Neural cell (in vitro differentiated cells): ENCODE data around the gene AUNIP. TPM values are rescaled to one million over a fixed set of nuclear protein-coding genes. Genes with fewer than 3 reads are reported as not detected.

Experiments used
- H2AFZ ChIP-seq: fragments of 200-600, 300-800 bp; sonication (generic), shearing (Covaris generic); 2 replicates; pipeline ENCODE4 v1.6.0; 2014; ENCODE audit warnings: low read depth, mild to moderate bottlenecking, antibody characterized with exemption, low read length, moderate library complexity
- H3F3A ChIP-seq: fragments of 200-600 bp; shearing (Covaris generic); 2 replicates; pipeline ENCODE4 v1.6.1; 2016; ENCODE audit warnings: mild to moderate bottlenecking, moderate library complexity, mixed read lengths, antibody characterized with exemption, low read length; ENCODE audit not compliant: insufficient read depth, poor library complexity, severe bottlenecking
- H3K27ac ChIP-seq: fragments of 200-600, 300-800 bp; sonication (generic), shearing (Covaris generic); 2 replicates; pipeline ENCODE4 v1.5.1; 2014; ENCODE audit warnings: mild to moderate bottlenecking, low read length, moderate library complexity
- H3K27me3 ChIP-seq: fragments of 300-800, 200-600 bp; sonication (generic), shearing (Covaris generic); 2 replicates; pipeline ENCODE4 v1.6.0; 2014; ENCODE audit warnings: mild to moderate bottlenecking, low read depth, low read length, moderate library complexity; ENCODE audit not compliant: insufficient read depth
- H3K36me3 ChIP-seq: fragments of 300-800, 200-600 bp; sonication (generic), shearing (Covaris generic); 2 replicates; pipeline ENCODE4 v1.5.1; 2014; ENCODE audit warnings: mild to moderate bottlenecking, antibody characterized with exemption, low read length, moderate library complexity; ENCODE audit not compliant: insufficient read depth
- H3K4me2 ChIP-seq: fragments of 300-800, 200-600 bp; sonication (generic), shearing (Covaris generic); 2 replicates; pipeline ENCODE4 v1.6.0; 2014; ENCODE audit warnings: mild to moderate bottlenecking, low read length
- H3K4me3 ChIP-seq: fragments of 300-800, 200-600 bp; sonication (generic), shearing (Covaris generic); 2 replicates; pipeline ENCODE4 v1.5.1; 2014; ENCODE audit warnings: mild to moderate bottlenecking, low read length, moderate library complexity
- H3K79me2 ChIP-seq: fragments of 200-600 bp; shearing (Covaris generic); replicated peaks from 2 replicates; pipeline ENCODE4 v1.6.0; 2014; ENCODE audit warnings: mild to moderate bottlenecking, low read length, moderate library complexity; ENCODE audit not compliant: insufficient read depth
- H3K9ac ChIP-seq: fragments of 300-800, 200-600 bp; sonication (generic), shearing (Covaris generic); 2 replicates; pipeline ENCODE4 v1.6.1; 2016; ENCODE audit warnings: mild to moderate bottlenecking, low read length, mixed read lengths
- H3K9me2 ChIP-seq: fragments of 200-600 bp; shearing (Covaris generic); 2 replicates; pipeline ENCODE4 v1.6.1; 2016; ENCODE audit warnings: mild to moderate bottlenecking, low read length, mixed read lengths; ENCODE audit not compliant: insufficient read depth
- H3K9me3 ChIP-seq: fragments of 200-600, 300-800 bp; sonication (generic), shearing (Covaris generic); 2 replicates; pipeline ENCODE4 v1.6.1; 2016; ENCODE audit warnings: mild to moderate bottlenecking, mixed run types, low read length, moderate library complexity, mixed read lengths
- H4K20me1 ChIP-seq: fragments of 200-600 bp; shearing (Covaris generic); 2 replicates; pipeline ENCODE4 v1.6.1; 2016; ENCODE audit warnings: mild to moderate bottlenecking, mixed run types; ENCODE audit not compliant: insufficient read depth
- CTCF ChIP-seq: fragments of 450-650 bp; IDR thresholded peaks from 2 replicates; pipeline ENCODE4 v1.5.1; 2014; ENCODE audit warnings: antibody characterized with exemption, mild to moderate bottlenecking, moderate library complexity; ENCODE audit not compliant: poor library complexity, severe bottlenecking
- EP300 ChIP-seq: fragments of 450-650 bp; conservative IDR thresholded peaks from 2 replicates; pipeline ENCODE4 v1.6.1; 2014; ENCODE audit warnings: antibody characterized with exemption, mild to moderate bottlenecking, moderate library complexity; ENCODE audit not compliant: poor library complexity, severe bottlenecking
- EZH2 ChIP-seq: fragments of 200-600, 300-800 bp; shearing (Covaris generic), sonication (generic); IDR thresholded peaks from 2 replicates; pipeline ENCODE4 v1.6.1; 2014; ENCODE audit warnings: antibody characterized with exemption, low read length, borderline replicate concordance, mild to moderate bottlenecking; ENCODE audit not compliant: insufficient read depth, poor library complexity, severe bottlenecking
- MXI1 ChIP-seq: fragments of 450-650 bp; conservative IDR thresholded peaks from 2 replicates; pipeline ENCODE4 v1.6.1; 2014; ENCODE audit warnings: antibody characterized with exemption, mild to moderate bottlenecking; ENCODE audit not compliant: poor library complexity, severe bottlenecking
- POLR2AphosphoS5 ChIP-seq: IDR thresholded peaks from 2 replicates; pipeline ENCODE4 v1.6.1; 2012
- RAD21 ChIP-seq: fragments of 450-650 bp; conservative IDR thresholded peaks from 2 replicates; pipeline ENCODE4 v1.6.1; 2014; ENCODE audit warnings: antibody characterized with exemption, mild to moderate bottlenecking, moderate library complexity
- SMC3 ChIP-seq: fragments of 450-650 bp; conservative IDR thresholded peaks from 2 replicates; pipeline ENCODE4 v1.6.1; 2014; ENCODE audit warnings: antibody characterized with exemption, mild to moderate bottlenecking, moderate library complexity; ENCODE audit not compliant: poor library complexity
- TAF1 ChIP-seq: IDR thresholded peaks from 2 replicates; pipeline ENCODE4 v1.6.1; 2012; ENCODE audit warnings: low read depth
- polyA plus RNA-seq: library from polyadenylated mRNA; depleted of rRNA; stranded (reverse); fragments of >200 nt; gene quantifications from 2 replicates; pipeline ENCODE4 v1.2.3, GENCODE V29; 2014
- TF ChIP-seq, protein P1 (sequence below): IDR thresholded peaks from 2 replicates; pipeline ENCODE4 v1.6.1; 2012; ENCODE audit warnings: borderline replicate concordance

Gene AUNIP
- polyA plus RNA-seq, 1 donor from 2014 or later, result 0.48 TPM

DNA sequence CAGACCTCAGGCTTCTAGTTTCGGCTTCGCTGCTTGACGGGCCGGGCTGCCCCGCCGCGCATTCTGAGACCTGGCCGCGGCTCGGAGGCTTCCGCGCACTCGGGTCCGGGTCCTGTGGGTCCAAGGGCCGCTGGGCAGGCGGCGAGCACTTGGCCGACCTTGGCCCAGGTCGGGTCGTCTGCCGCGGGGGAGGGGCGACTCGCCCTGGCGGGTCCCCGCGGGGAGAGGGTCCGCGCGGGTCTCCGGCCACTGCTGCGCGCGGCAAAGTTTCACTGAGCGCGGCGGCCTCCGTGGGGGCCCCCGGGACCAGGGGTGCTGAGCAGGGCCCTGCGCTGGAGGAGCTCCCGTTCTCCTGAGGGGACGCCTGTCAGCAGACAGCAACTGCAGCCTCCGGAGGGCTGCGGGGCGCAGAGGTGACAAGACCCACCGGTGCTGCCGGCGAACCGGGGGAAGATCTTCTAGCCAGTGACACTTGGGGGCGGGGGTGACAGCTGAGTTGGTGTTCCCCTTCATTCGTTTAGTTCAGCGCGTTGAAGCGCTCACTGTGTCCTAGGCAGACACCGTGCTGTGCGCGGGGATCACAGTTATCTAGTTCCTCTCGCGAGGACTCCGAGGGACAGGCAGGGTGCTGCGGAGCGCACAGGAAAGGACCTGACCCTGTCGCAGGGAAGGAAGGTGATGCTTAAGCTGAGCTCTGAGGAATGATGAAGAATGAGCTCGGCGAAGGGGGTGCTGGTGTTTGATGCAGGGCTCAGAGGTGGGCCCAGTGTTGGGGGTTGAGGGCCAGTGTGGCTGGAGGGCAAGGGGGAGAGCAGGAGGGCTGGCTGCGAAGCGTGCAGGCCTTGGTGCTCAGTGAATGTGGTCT lies 38.8 kb downstream of the AUNIP start:
- Histone ChIP-seq H3K27ac (peak overlapping the region; percentile 86), H2AFZ (peak overlapping the region; percentile 48), H3K27me3 (no peaks in the 10 kb centered on the region), H3K79me2 (peaks cover 21% of the 10 kb centered on the region), H3K9ac (peak overlapping the region; percentile 81), H3K9me3 (no peaks in the 10 kb centered on the region), H4K20me1 (no peaks in the 10 kb centered on the region), H3K36me3 (no peaks in the 10 kb centered on the region), H3K4me3 (peak overlapping the region; percentile 89), H3K4me2 (peak overlapping the region; percentile 96), H3F3A (no peaks in the 10 kb centered on the region), H3K9me2 (no peaks in the 10 kb centered on the region)
- TF ChIP-seq CTCF (no peak), POLR2AphosphoS5 (peak; percentile 45), EP300 (no peak), SMC3 (peak; percentile 20), EZH2 (no peak), TAF1 (no peak), RAD21 (peak; percentile 23), MXI1 (no peak)
- TF ChIP-seq, protein P1, sequence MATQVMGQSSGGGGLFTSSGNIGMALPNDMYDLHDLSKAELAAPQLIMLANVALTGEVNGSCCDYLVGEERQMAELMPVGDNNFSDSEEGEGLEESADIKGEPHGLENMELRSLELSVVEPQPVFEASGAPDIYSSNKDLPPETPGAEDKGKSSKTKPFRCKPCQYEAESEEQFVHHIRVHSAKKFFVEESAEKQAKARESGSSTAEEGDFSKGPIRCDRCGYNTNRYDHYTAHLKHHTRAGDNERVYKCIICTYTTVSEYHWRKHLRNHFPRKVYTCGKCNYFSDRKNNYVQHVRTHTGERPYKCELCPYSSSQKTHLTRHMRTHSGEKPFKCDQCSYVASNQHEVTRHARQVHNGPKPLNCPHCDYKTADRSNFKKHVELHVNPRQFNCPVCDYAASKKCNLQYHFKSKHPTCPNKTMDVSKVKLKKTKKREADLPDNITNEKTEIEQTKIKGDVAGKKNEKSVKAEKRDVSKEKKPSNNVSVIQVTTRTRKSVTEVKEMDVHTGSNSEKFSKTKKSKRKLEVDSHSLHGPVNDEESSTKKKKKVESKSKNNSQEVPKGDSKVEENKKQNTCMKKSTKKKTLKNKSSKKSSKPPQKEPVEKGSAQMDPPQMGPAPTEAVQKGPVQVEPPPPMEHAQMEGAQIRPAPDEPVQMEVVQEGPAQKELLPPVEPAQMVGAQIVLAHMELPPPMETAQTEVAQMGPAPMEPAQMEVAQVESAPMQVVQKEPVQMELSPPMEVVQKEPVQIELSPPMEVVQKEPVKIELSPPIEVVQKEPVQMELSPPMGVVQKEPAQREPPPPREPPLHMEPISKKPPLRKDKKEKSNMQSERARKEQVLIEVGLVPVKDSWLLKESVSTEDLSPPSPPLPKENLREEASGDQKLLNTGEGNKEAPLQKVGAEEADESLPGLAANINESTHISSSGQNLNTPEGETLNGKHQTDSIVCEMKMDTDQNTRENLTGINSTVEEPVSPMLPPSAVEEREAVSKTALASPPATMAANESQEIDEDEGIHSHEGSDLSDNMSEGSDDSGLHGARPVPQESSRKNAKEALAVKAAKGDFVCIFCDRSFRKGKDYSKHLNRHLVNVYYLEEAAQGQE, result no peak

DNA sequence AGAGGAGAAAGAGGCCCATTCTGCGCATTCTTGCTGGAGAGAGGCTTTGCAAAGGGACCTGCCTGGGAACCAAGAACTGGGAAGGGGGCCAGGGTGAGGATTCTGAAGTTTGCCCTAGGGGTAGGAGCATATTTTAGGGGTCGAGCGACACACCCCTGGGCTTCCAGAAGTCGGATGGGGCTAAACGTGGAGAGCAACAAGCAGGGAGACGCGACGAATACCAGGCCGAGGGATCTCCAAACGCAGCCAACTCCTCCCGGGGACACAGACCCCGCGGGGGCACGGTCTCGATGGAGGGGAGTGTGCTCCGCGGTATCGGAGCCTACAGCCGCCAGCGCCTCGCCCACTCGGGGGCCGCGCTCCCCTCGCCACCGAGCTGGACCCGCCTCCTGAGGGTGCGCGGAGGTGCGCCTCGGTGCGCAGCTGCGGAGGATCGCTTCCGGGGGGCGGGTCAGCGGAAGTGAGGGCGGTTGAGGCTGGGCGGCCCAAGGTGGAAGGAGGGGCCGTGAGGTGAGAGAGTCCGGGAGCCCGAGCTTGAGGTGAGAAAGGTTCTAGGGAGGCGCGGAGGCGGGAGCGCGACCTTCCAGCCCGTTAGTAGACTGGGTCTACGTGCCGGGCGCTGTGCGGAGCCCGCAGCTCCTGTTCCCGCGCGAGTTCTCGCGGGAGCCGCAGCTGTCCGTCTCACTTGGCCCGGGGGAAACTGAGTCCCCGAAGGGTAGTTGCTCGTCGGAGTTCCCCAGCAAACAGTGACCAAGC lies 39.6 kb downstream of the AUNIP start, which contains the start of gene MTFR1L:
Gene MTFR1L, plus strand, starts transcription at position 464 of the 756 bp plus-strand sequence. CDS start 3,151 bp downstream, outside the sequence.
- H2AFZ ChIP-seq, result peak within 1 kb of the TSS; percentile 48
- H3K9me3 ChIP-seq, result no peaks in the 10 kb centered on the region
- no peaks in the 10 kb centered on the region for H4K20me1 ChIP-seq
- H3K9me2 ChIP-seq, result no peaks in the 10 kb centered on the region
- peak within 1 kb of the TSS; percentile 81 for H3K9ac ChIP-seq
- no peaks in the 10 kb centered on the region for H3K36me3 ChIP-seq
- peak within 1 kb of the TSS; percentile 96 for H3K4me2 ChIP-seq
- no peaks in the 10 kb centered on the region for H3K27me3 ChIP-seq
- peak within 1 kb of the TSS; percentile 86 for H3K27ac ChIP-seq
- H3K79me2 ChIP-seq, result peaks cover 21% of the 10 kb centered on the region
- H3F3A ChIP-seq, result no peaks in the 10 kb centered on the region
- peak within 1 kb of the TSS; percentile 89 for H3K4me3 ChIP-seq
- TF ChIP-seq POLR2AphosphoS5, result peak; percentile 97
- TF ChIP-seq SMC3, result peak; percentile 29
- TF ChIP-seq, protein P1, result no peak
- TF ChIP-seq RAD21, result peak; percentile 41
- peak; percentile 67 for TF ChIP-seq MXI1
